Spleen (tissue), 11 donors: ENCODE measurements around the gene MMP11. TPM values are rescaled to one million over a fixed set of nuclear protein-coding genes. Genes with fewer than 3 reads are reported as not detected.

Source experiments
- DNase-seq: peaks from one replicate; pipeline ENCODE4 v3.0.0-alpha.2; 2020
- H3K27ac ChIP-seq, 8 donors: fragments of 200-600 bp; sonication (generic) in 7 of 8; 1 replicate in 4 of 8; 2 replicates in 4 of 8; pipeline versions ENCODE4 v1.5.0 to v1.8.0; 2016 to 2021; ENCODE audit warnings: inconsistent platforms in 4 of 8, mild to moderate bottlenecking in 4 of 8, moderate library complexity in 1 of 8
- H3K27me3 ChIP-seq, 7 donors: fragments of 200-600 bp; sonication (generic) in 6 of 7; replicated peaks in 1 of 7; 1 replicate in 4 of 7; 2 replicates in 3 of 7; pipeline versions ENCODE4 v1.5.0 to v1.8.0; 2016 to 2021; ENCODE audit warnings: inconsistent platforms in 3 of 7, mild to moderate bottlenecking in 1 of 7
- H3K36me3 ChIP-seq, 6 donors: fragments of 200-600 bp; sonication (generic) in 5 of 6; 1 replicate in 4 of 6; 2 replicates in 2 of 6; pipeline versions ENCODE4 v1.5.0 to v1.8.0; 2016 to 2021; ENCODE audit warnings: inconsistent platforms in 2 of 6
- H3K4me1 ChIP-seq, 6 donors: fragments of 200-600 bp; sonication (generic) in 5 of 6; 1 replicate in 3 of 6; 2 replicates in 3 of 6; pipeline versions ENCODE4 v1.5.0 to v1.8.0; 2016 to 2021; ENCODE audit warnings: inconsistent platforms in 3 of 6
- H3K4me3 ChIP-seq, 8 donors: fragments of 200-600 bp; sonication (generic) in 7 of 8; 1 replicate in 4 of 8; 2 replicates in 4 of 8; pipeline versions ENCODE4 v1.5.0 to v1.8.0; 2016 to 2021; ENCODE audit warnings: inconsistent platforms in 4 of 8, mild to moderate bottlenecking in 4 of 8, moderate library complexity in 2 of 8
- H3K9me3 ChIP-seq, 8 donors: fragments of 200-600 bp; sonication (generic) in 7 of 8; 1 replicate in 4 of 8; 2 replicates in 4 of 8; pipeline versions ENCODE4 v1.5.0 to v1.8.0; 2016 to 2021; ENCODE audit warnings: inconsistent platforms in 4 of 8
- POLR2A ChIP-seq, 3 donors: fragments of 450-650 bp; IDR thresholded peaks; one replicate each; pipeline ENCODE4 v1.5.1; 2017; ENCODE audit warnings: antibody characterized with exemption in 3 of 3, mild to moderate bottlenecking in 1 of 3
- POLR2AphosphoS5 ChIP-seq, 3 donors: sonication (generic); formaldehyde crosslinking; IDR thresholded peaks; one replicate each; pipeline ENCODE4 v1.5.1; 2017; ENCODE audit warnings: antibody characterized with exemption in 3 of 3
- WGBS, 5 donors: extraction: QIAGEN DNeasy Blood & Tissue Kit in 3 of 5; methylation state at CpG; one replicate each; pipeline versions ENCODE4 v1.1.5 to v1.1.7; 2013 to 2018; 5-methylcytosine and 5-hydroxymethylcytosine counted together
- intact Hi-C: fragments of 100-400 bp; cut with DNase I; formaldehyde crosslinking; loops from one replicate; pipeline ENCODE4 v1.15.0; 2023; ENCODE audit warnings: low total_unique reads
- polyA plus RNA-seq, 3 donors: library from polyadenylated mRNA; stranded (reverse); fragments of 200-250 nt; gene quantifications; one replicate each; pipeline ENCODE4 v1.2.1, GENCODE V29; 2013
- total RNA-seq, 7 donors: library from RNA; depleted of rRNA in 3 of 7; stranded (reverse); fragments of >200 nt in 3 of 7; fragmentation: NEBNext Ultra II Directional in 4 of 7; extraction: Animal tissue kit (Norgen Biotek cat#: 25700) in 4 of 7; gene quantifications; one replicate each; pipeline versions ENCODE4 v1.1.0 to v1.2.1, GENCODE V29; 2016 to 2021
- TF ChIP-seq, protein P1 (sequence below), 11 experiments: fragments of 200-600 bp in 7 of 11; fragments of 450-650 bp in 4 of 11; sonication (generic) in 4 of 11; IDR thresholded peaks in 8 of 11; conservative IDR thresholded peaks in 3 of 11; 1 replicate in 7 of 11; 2 replicates in 4 of 11; pipeline versions ENCODE4 v1.4.0 to v1.8.0; 2016 to 2021; ENCODE audit warnings: antibody characterized with exemption in 11 of 11, inconsistent platforms in 4 of 11, mild to moderate bottlenecking in 1 of 11
- donor health status: healthy with polysubstance abuse.
- donor health status: DM: no; HTN: no; CAD: no; lungs with moderate emphysema.
- donor health status: DM: no; HTN: no; CAD: no.
- donor health status: Bipolar disorder and iron deficiency.
- donor health status: healthy.
- donor health status: DM: no; HTN: no; CAD: no.
- donor health status: DM: yes; HTN: yes; CAD: no.

Gene MMP11
- total and polyA plus RNA-seq, 10 donors: 0.66 to 11.0 (median 4.2) TPM

DNA sequence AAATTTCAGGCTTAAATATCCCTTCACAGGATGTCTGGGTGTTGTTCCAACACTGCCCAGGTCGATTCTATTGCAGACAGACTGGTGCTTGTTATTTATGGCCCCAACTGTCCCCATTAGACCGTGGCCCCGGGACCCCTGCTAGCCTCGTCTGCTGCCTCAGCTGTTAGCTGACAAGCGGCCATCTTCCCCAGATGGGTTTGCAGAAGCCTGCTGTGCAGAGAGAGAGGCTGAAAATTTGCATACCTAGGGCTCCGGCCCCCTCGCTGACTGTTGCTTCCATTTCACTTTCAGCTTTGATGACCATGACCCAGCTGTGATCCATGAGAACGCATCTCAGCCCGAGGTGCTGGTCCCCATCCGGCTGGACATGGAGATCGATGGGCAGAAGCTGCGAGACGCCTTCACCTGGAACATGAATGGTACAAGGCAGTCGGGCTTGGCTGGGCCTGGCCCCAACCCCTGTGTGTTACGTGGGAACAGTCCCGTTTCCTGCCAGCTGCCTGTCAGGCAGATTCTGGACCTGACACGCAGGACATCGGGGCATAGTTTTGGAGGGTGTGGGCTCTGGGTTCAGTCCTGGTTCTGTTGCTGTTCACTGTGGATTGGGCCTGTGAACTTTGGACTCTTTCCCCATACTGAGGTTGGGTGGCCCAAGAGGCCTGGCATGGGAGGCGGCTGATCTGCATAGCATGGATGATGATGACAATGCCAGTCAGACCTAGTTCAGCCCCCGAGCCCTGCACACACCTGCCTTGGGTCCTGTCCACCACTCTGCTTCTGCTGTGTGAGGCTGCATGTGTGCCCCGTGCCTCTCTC, 30.6 kb downstream of the MMP11 start:
- TF ChIP-seq POLR2AphosphoS5 (IDR thresholded peaks at IDR 0.05): peak; percentile 48 to 62 (median 60)
- TF ChIP-seq, protein P1, sequence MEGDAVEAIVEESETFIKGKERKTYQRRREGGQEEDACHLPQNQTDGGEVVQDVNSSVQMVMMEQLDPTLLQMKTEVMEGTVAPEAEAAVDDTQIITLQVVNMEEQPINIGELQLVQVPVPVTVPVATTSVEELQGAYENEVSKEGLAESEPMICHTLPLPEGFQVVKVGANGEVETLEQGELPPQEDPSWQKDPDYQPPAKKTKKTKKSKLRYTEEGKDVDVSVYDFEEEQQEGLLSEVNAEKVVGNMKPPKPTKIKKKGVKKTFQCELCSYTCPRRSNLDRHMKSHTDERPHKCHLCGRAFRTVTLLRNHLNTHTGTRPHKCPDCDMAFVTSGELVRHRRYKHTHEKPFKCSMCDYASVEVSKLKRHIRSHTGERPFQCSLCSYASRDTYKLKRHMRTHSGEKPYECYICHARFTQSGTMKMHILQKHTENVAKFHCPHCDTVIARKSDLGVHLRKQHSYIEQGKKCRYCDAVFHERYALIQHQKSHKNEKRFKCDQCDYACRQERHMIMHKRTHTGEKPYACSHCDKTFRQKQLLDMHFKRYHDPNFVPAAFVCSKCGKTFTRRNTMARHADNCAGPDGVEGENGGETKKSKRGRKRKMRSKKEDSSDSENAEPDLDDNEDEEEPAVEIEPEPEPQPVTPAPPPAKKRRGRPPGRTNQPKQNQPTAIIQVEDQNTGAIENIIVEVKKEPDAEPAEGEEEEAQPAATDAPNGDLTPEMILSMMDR (IDR thresholded peaks at IDR 0.05 in 8 of 11, conservative IDR thresholded peaks at IDR 0.05 in 3 of 11): no peak
- no peak for TF ChIP-seq POLR2A (IDR thresholded peaks at IDR 0.05)
- Histone ChIP-seq H3K4me1 (peaks cover 5 to 78% (median 50%) of the 10 kb centered on the region in 6 donors), H3K27ac (peak overlapping the region in 5 of 8 donors; percentile 41 to 85 (median 74)), H3K4me3 (peak overlapping the region in 6 of 8 donors; percentile 8 to 64 (median 15)), H3K9me3 (no peaks in the 10 kb centered on the region), H3K27me3 (no peaks in the 10 kb centered on the region), H3K36me3 (peaks cover 0 to 100% (median 74%) of the 10 kb centered on the region in 6 donors)
- 74 to 81% (median 78%) methylated on average over 19 to 21 of the region's 21 CpGs for WGBS, 5 donors
- no peak for DNase-seq
- intact Hi-C loops: no loop called here

- no peaks in the 10 kb centered on the region for H3K9me3 ChIP-seq
- no peak for TF ChIP-seq POLR2AphosphoS5 (IDR thresholded peaks at IDR 0.05)
- TF ChIP-seq POLR2A (IDR thresholded peaks at IDR 0.05): no peak
- TF ChIP-seq, protein P1 (IDR thresholded peaks at IDR 0.05 in 8 of 11, conservative IDR thresholded peaks at IDR 0.05 in 3 of 11): no peak
- 80 to 85% (median 82%) methylated on average over 12 of the region's 12 CpGs for WGBS, 5 donors
- peak overlapping the region in 1 of 8 donors; percentile 21 for H3K4me3 ChIP-seq
- peaks cover 0 to 100% (median 70%) of the 10 kb centered on the region in 6 donors for H3K36me3 ChIP-seq
- intact Hi-C loops: no loop called here
- DNase-seq: peak; percentile 68
- H3K27me3 ChIP-seq: no peaks in the 10 kb centered on the region
- peak overlapping the region in 4 of 8 donors; percentile 30 to 74 (median 68) for H3K27ac ChIP-seq
- peaks cover 5 to 63% (median 42%) of the 10 kb centered on the region in 6 donors for H3K4me1 ChIP-seq
These were observed 32.2 kb downstream of the MMP11 start for GRCh38 chr22:23804781-23805291.

- 75 to 96% (median 80%) methylated on average over 1 of the region's 1 CpG for WGBS, 5 donors
- no peaks in the 10 kb centered on the region for H3K9me3 ChIP-seq
- H3K27ac ChIP-seq: peak overlapping the region in 3 of 8 donors; percentile 67 to 74 (median 70)
- H3K27me3 ChIP-seq: no peaks in the 10 kb centered on the region
- H3K36me3 ChIP-seq: peaks cover 0 to 100% (median 62%) of the 10 kb centered on the region in 6 donors
- TF ChIP-seq, protein P1 (IDR thresholded peaks at IDR 0.05 in 8 of 11, conservative IDR thresholded peaks at IDR 0.05 in 3 of 11): no peak
- TF ChIP-seq POLR2A (IDR thresholded peaks at IDR 0.05): no peak
- no peak for TF ChIP-seq POLR2AphosphoS5 (IDR thresholded peaks at IDR 0.05)
- no peak overlapping the region for H3K4me3 ChIP-seq
- H3K4me1 ChIP-seq: peaks cover 3 to 43% (median 23%) of the 10 kb centered on the region in 6 donors
- DNase-seq: no peak
- intact Hi-C loops: no loop called here
These were observed 34.2 kb downstream of the MMP11 start for GRCh38 chr22:23806837-23807236.

DNA sequence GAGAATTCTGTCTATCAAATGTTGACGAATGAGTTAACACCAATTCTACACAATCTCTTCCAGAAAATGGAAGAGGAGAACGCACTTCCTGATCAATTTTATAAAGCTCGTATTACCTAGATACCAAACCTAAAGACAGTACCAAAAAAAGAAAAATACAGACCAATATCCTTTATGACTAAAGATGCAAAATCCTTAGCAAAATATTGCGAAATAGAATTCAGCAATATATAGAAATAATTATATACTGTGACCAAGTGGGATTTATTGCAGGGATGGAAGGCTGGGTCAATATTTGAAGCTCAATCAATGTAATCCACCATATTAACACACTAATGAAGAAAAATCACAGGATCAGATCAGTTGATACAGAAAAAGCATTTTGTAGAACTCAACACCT, 39.7 kb downstream of the MMP11 start:
- Histone ChIP-seq H3K4me1 (peaks cover 0 to 7% (median 0%) of the 10 kb centered on the region in 6 donors), H3K27me3 (no peaks in the 10 kb centered on the region), H3K9me3 (no peaks in the 10 kb centered on the region), H3K36me3 (peaks cover 4 to 98% (median 43%) of the 10 kb centered on the region in 6 donors), H3K27ac (no peak overlapping the region), H3K4me3 (no peak overlapping the region)
- intact Hi-C loops: no loop called here
- TF ChIP-seq POLR2AphosphoS5 (IDR thresholded peaks at IDR 0.05) (no peak), POLR2A (IDR thresholded peaks at IDR 0.05) (no peak)
- TF ChIP-seq, protein P1 (IDR thresholded peaks at IDR 0.05 in 8 of 11, conservative IDR thresholded peaks at IDR 0.05 in 3 of 11): no peak
- WGBS, 5 donors: 94 to 99% (median 98%) methylated on average over 4 of the region's 4 CpGs
- no peak for DNase-seq
